Measurements from ENCODE around the gene NXPH2.
"Not testable (repeated sequence)": the region's sequence is repeated elsewhere in the genome, so short reads cannot be mapped to it uniquely, and the experiment has no call there.

NXPH2 gene

DNA sequence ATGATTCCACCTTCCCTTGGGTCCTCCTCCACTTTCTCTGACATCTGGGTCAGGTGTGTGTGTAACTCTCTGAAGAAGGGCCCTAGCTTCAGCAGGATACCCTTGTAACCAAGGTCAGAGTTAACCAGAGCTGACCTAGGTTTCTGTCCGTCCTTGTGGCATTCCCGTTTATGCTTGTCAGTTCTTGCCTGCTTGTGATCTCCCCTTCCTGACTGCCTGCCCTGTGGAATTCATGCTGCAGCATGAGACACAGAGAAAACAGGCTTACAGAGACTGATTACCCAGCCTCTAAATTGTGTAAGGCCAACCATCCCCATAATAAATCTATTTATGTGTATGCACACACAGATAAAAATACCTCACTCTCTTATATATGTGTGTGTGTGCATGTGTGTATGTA, 22.8 kb downstream of the NXPH2 start:
- DNase-seq (ENCODE audit: low spot score), result no peak

- DNase-seq (ENCODE audit: low spot score), result no peak
Observed at GRCh38 chr2:138752197-138752956, 27.8 kb downstream of the NXPH2 start.

GRCh38 chr2:138744713-138745112, 35.5 kb downstream of the NXPH2 start:
- no peak for DNase-seq (ENCODE audit: low spot score)

DNA sequence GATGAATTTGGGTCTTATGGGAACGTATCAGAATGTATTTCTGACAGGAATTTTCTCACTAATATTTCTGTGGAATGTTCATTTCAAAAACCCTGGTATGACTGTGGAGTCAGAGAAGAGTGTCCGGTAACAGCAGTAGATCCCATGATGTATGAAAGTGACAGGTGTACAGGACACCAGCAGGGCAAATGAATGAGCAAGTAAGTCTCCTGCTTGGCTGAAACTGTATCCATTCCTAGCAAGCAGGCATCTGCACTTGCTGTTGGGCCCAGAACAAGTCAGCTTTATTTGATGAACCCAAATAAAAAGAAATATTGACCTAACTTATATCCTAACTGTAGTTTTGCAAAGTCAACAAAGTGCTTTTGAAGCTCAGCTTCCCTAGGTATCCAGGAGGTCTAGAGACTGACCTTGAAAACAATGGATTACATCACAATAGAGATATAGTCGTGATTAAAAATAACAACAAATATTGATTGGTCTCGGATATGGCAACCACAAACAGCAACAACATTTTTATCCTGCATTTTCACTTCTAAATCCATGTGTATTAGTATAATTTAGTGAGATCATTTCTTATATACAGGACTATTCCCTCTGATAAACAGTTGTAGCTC, 37.6 kb downstream of the NXPH2 start:
- DNase-seq (ENCODE audit: low spot score), result no peak

- DNase-seq (ENCODE audit: low spot score), result no peak
Observed at GRCh38 chr2:138741851-138742250, 38.3 kb downstream of the NXPH2 start.

GRCh38 chr2:138737009-138737554, 43.1 kb downstream of the NXPH2 start:
- not testable (repeated sequence) for DNase-seq (ENCODE audit: low spot score)

DNA sequence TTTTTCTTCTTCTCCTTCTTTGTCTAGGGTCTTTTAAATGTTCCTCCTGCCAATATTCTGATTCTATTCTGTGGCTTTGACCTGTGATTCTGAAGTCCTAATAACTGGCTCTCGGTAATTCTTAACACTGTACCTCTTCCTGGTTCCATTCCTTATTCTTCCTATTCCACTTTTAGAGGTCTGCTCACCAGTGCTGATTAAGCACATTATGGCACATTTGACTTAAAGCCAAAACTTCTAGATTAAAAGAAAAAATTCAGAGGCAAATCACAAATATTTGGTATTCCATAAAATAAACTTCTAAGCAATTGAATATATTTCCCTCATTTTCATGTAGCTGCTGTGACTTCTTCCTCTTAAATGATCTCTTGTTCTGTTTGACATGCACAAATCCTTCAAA, 47.5 kb downstream of the NXPH2 start:
- no peak for DNase-seq (ENCODE audit: low spot score)

DNA sequence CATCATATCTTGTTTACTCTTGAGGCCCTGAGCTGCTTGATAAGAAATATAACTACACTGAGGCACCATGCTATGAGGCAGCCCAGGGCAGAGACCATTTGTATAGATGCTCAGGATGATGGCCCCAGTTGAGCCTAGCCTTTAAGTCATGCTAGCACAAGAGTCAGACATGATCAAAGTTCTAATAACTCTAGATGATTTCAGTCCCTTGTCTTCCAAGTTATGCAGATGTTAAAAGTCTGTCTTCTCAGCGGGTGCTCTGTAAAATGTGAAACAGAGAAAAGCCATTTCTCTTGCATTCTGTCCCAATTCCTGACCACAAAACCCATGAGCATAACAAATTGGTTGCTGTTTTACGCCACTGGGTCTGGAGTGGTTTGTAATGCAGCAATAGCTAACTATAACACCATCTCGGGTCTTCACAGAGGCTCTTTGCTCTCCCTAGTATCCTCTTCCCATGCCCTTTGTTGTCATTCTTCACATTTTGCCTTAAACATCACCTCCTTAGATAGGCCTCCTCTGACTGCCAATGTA, 49.6 kb downstream of the NXPH2 start:
- DNase-seq (ENCODE audit: low spot score), result no peak

GRCh38 chr2:138727956-138728355, 52.2 kb downstream of the NXPH2 start:
- DNase-seq (ENCODE audit: low spot score), result no peak

DNA sequence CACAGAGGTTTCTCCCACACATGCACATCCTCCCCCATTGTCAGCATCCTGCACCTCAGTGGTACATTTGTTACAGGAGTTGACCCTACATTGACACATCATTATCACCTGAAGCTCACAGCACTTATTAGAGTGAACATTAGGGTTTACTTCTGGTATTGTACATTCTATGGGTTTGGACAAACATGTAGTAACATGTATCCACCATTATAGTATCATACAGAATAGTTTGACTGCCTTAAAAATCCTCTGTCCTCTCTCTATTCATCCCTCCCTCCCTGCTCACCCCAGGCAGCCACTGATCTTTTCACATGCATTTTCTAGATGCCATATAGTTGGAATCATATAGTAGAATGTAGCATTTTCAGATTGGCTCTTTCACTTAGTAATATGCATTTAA, 53.5 kb downstream of the NXPH2 start:
- no peak for DNase-seq (ENCODE audit: low spot score)

GRCh38 chr2:138724729-138725459, 55.3 kb downstream of the NXPH2 start:
- no peak for DNase-seq (ENCODE audit: low spot score)

GRCh38 chr2:138724327-138724726, 55.9 kb downstream of the NXPH2 start:
- DNase-seq (ENCODE audit: low spot score), result no peak

GRCh38 chr2:138723196-138723987, 56.8 kb downstream of the NXPH2 start:
- no peak for DNase-seq (ENCODE audit: low spot score)

DNA sequence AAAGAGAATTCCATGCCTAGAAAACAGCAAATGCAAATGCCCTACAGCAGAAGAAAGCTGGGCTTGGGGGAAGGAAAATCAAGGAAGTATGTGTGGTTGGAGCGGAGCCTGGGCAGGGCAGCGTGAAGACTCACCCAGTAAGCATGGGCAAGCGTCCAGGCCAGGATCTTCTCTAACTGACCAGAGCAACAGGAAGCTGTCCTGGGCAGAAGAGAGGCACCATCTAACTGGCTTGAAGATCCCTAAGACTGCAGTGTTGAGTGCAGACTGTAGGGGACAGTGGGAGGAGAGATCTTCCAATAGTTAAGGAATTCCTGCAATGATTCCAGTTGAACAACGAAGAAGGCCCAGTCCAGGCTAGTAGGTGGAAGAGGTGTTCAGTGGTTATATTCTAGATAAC, 57.9 kb downstream of the NXPH2 start:
- no peak for DNase-seq (ENCODE audit: low spot score)

DNA sequence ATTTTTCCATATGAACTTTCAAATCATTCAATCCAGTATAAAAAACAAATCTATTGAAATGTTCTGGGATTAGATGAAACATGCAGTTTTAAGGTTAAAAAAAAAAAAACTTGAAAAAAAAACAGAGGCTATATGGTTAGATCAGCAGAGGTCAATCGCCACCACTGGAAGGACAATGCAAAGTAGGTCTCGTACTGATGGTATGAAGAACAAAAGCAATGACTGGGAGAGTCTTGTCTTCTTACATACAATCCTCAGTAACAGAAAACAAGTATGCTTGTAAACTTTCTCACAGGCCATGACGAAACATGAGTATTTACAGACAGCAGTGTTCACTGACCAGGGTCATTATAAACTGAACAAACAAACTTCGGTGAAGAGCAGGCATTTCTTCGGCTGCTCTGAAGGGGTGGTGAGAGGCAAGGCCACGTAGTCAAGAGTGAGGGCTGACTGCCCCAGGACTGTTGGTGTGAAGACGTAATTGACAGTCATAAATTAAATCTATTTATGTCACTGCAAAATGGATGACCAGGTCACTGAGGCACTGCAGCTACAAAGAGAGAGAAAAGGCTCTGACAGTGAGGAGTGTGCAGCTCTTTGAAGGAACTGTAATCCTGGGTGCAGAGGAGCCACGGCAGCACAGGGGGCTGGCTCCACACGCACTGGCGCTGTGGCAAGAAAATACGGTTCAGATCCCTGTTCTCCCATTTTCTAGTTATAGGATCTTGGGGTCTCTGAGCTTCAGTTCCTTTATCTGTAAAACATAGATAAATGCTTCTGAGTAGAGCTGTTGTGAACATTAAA, 60.0 kb downstream of the NXPH2 start:
- no peak for DNase-seq (ENCODE audit: low spot score)

GRCh38 chr2:138718405-138718804, 61.8 kb downstream of the NXPH2 start:
- no peak for DNase-seq (ENCODE audit: low spot score)

GRCh38 chr2:138716183-138716582, 64.0 kb downstream of the NXPH2 start:
- no peak for DNase-seq (ENCODE audit: low spot score)

- no peak for DNase-seq (ENCODE audit: low spot score)
Observed at GRCh38 chr2:138713504-138713903, 66.7 kb downstream of the NXPH2 start.

GRCh38 chr2:138713069-138713496, 67.1 kb downstream of the NXPH2 start:
- no peak for DNase-seq (ENCODE audit: low spot score)

DNA sequence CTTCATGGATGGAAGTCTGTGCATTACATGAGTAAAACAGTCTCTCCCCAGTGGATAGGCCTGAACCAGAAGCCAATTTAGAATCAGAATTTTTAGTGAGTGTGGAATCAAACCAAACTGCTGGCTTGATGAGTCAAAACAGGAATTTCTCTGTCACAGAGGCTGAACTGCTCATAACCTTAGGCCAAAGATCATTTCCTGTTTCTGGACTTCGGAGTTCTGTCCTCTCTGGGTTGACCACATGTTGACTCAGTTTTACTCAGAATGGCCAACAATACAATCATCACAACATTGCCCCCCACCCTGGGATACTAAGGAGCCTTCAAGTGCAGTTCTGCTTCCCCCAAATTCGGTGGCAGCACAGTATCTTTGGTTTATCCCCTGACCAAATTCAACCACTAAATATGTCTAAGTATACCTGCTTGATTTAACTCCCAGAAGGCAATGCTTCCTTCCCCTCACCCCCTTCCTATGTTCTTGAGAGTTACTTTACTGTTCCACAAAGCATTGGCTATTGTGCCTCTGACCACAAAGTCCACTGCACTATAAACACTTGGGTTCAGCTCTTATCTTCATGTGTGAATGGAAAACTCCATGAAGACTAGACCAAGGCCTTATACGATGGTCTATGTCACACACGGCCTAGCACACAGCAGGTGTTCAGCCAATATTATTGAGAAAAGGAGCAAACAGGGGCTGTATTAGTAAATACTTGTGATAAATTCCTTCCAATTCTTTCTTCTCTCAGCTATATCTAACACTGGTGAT, 67.8 kb downstream of the NXPH2 start:
- no peak for DNase-seq (ENCODE audit: low spot score)

Measured in putamen (tissue), 1 donor.